Adrenal gland (tissue), 12 donors: ENCODE measurements around the gene HES4. TPM values are rescaled to one million over a fixed set of nuclear protein-coding genes. Genes with fewer than 3 reads are reported as not detected.

Source experiments
- DNase-seq, 7 donors: peaks; one replicate each; pipeline ENCODE4 v3.0.0-alpha.2; 2019 to 2020
- H3K27ac ChIP-seq, 5 donors: fragments of 200-600 bp; sonication (generic) in 4 of 5; 1 replicate in 3 of 5; 2 replicates in 2 of 5; pipeline versions ENCODE4 v1.5.1 to v1.8.0; 2016 to 2020; ENCODE audit warnings: mild to moderate bottlenecking in 1 of 5
- H3K27me3 ChIP-seq: fragments of 200-600 bp; 2 replicates; pipeline ENCODE4 v1.8.0; 2021
- H3K36me3 ChIP-seq, 2 donors: fragments of 200-600 bp; replicated peaks in 1 of 2; 1 replicate in 1 of 2; 2 replicates in 1 of 2; pipeline versions ENCODE4 v1.5.1 to v1.8.0; 2018 to 2022
- H3K4me1 ChIP-seq, 2 donors: fragments of 200-600 bp; replicated peaks in 1 of 2; 1 replicate in 1 of 2; 2 replicates in 1 of 2; pipeline versions ENCODE4 v1.5.1 to v1.8.0; 2018 to 2021
- H3K4me3 ChIP-seq, 4 donors: fragments of 200-600 bp; sonication (generic) in 3 of 4; one replicate each; pipeline ENCODE4 v1.5.1; 2016 to 2018
- H3K9me3 ChIP-seq, 3 donors: fragments of 200-600 bp; sonication (generic) in 1 of 3; replicated peaks in 1 of 3; 1 replicate in 2 of 3; 2 replicates in 1 of 3; pipeline versions ENCODE4 v1.5.1 to v1.8.0; 2016 to 2021
- POLR2A ChIP-seq, 2 donors: fragments of 450-650 bp; IDR thresholded peaks; one replicate each; pipeline ENCODE4 v1.6.1; 2017; ENCODE audit warnings: antibody characterized with exemption in 2 of 2, mild to moderate bottlenecking in 2 of 2, moderate library complexity in 1 of 2
- WGBS, 4 donors: extraction: QIAGEN DNeasy Blood & Tissue Kit in 2 of 4; methylation state at CpG; one replicate each; pipeline versions ENCODE4 v1.1.5 to v1.1.7; 2013 to 2017; 5-methylcytosine and 5-hydroxymethylcytosine counted together
- intact Hi-C, 2 donors: fragments of 100-400 bp; cut with DNase I; formaldehyde crosslinking; loops; one replicate each; pipeline versions ENCODE4 v1.14.1 to v1.15.0; 2022 to 2023
- polyA plus RNA-seq, 3 donors: library from polyadenylated mRNA; stranded (reverse); fragments of 200-250 nt in 2 of 3; fragments of 350-450 nt in 1 of 3; fragmentation: Illumina TruSeq in 1 of 3; extraction: RNeasy Lipid Tissue Mini Kit (QIAGEN cat#74804) in 1 of 3; gene quantifications; one replicate each; pipeline ENCODE4 v1.2.3, GENCODE V29; 2013 to 2014
- small RNA-seq, 2 donors: library from RNA; depleted of rRNA; stranded (forward); fragments of <200 nt; gene quantifications; one replicate each; pipeline ENCODE3, GENCODE V24; 2016
- total RNA-seq, 9 donors: library from RNA; depleted of rRNA in 4 of 9; stranded (reverse); fragments of >200 nt in 4 of 9; fragments of 120-200 nt in 1 of 9; fragmentation: NEBNext Ultra II Directional in 1 of 9; extraction: Animal tissue kit (Norgen Biotek cat#: 25700) in 1 of 9; gene quantifications; one replicate each; pipeline versions ENCODE4 v1.1.0 to v1.2.4, GENCODE V29; 2013 to 2023
- TF ChIP-seq, protein P1 (sequence below), 6 experiments: fragments of 450-650 bp in 4 of 6; fragments of 200-600 bp in 2 of 6; sonication (generic) in 1 of 6; IDR thresholded peaks; 1 replicate in 5 of 6; 2 replicates in 1 of 6; pipeline versions ENCODE4 v1.5.1 to v1.8.0; 2016 to 2021; ENCODE audit warnings: antibody characterized with exemption in 6 of 6, mild to moderate bottlenecking in 2 of 6, moderate library complexity in 1 of 6
- donor health status: healthy with polysubstance abuse.
- donor health status: Bipolar disorder and iron deficiency.
- donor health status: DM: yes; HTN: yes; CAD: no.
- donor health status: DM: no; HTN: no; CAD: no.
- donor health status: DM: no; HTN: no; CAD: no.
- donor health status: DM: yes; HTN: yes; CAD: no.

Gene HES4
- total and polyA plus RNA-seq, 12 donors: 3.1 to 29.8 (median 6.4) TPM; not detected in 1

DNA sequence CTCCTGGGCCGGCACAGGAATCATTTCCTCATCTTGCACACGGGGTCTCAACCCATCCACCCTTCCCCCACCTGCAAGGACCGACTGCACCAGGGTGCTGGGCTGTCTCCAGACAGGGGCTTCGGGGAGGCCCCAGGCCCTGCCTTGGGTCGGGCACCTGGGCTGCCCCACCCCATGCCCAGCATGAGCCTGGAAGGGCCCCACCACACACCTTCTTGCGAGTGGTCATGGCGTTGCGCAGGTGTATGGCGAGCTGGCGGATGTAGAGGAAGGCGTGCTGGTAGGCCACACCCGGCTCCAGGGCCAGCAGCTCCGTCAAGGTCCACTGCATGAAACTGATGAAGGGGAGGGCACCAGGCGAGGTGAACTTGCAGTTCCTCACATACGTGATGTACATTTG lies 47.7 kb downstream of the HES4 start:
- intact Hi-C loops: no loop called here
- TF ChIP-seq POLR2A (IDR thresholded peaks at IDR 0.05): no peak
- TF ChIP-seq, protein P1, sequence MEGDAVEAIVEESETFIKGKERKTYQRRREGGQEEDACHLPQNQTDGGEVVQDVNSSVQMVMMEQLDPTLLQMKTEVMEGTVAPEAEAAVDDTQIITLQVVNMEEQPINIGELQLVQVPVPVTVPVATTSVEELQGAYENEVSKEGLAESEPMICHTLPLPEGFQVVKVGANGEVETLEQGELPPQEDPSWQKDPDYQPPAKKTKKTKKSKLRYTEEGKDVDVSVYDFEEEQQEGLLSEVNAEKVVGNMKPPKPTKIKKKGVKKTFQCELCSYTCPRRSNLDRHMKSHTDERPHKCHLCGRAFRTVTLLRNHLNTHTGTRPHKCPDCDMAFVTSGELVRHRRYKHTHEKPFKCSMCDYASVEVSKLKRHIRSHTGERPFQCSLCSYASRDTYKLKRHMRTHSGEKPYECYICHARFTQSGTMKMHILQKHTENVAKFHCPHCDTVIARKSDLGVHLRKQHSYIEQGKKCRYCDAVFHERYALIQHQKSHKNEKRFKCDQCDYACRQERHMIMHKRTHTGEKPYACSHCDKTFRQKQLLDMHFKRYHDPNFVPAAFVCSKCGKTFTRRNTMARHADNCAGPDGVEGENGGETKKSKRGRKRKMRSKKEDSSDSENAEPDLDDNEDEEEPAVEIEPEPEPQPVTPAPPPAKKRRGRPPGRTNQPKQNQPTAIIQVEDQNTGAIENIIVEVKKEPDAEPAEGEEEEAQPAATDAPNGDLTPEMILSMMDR (IDR thresholded peaks at IDR 0.05): no peak
- no peak for DNase-seq
- H3K27me3 ChIP-seq: no peaks in the 10 kb centered on the region
- 90 to 97% (median 96%) methylated on average over 11 to 15 of the region's 15 CpGs for WGBS, 4 donors
- H3K4me3 ChIP-seq: no peak overlapping the region
- no peak overlapping the region for H3K27ac ChIP-seq
- H3K9me3 ChIP-seq: no peaks in the 10 kb centered on the region
- peaks cover 0 to 95% of the 10 kb centered on the region in 2 donors for H3K36me3 ChIP-seq
- peaks cover 0 to under 1% of the 10 kb centered on the region in 2 donors for H3K4me1 ChIP-seq

- Histone ChIP-seq H3K4me1 (no peaks in the 10 kb centered on the region), H3K27me3 (no peaks in the 10 kb centered on the region), H3K4me3 (no peak overlapping the region), H3K27ac (no peak overlapping the region), H3K36me3 (peaks cover 0 to 94% of the 10 kb centered on the region in 2 donors), H3K9me3 (no peaks in the 10 kb centered on the region)
- TF ChIP-seq, protein P1 (IDR thresholded peaks at IDR 0.05): peak in 4 of 6 experiments; percentile 5 to 19 (median 13)
- TF ChIP-seq POLR2A (IDR thresholded peaks at IDR 0.05): no peak
- DNase-seq: no peak
- 80 to 85% (median 84%) methylated on average over 6 of the region's 6 CpGs for WGBS, 4 donors
- intact Hi-C loops: no loop called here
Observed at GRCh38 chr1:951364-951763, 48.5 kb downstream of the HES4 start.

DNA sequence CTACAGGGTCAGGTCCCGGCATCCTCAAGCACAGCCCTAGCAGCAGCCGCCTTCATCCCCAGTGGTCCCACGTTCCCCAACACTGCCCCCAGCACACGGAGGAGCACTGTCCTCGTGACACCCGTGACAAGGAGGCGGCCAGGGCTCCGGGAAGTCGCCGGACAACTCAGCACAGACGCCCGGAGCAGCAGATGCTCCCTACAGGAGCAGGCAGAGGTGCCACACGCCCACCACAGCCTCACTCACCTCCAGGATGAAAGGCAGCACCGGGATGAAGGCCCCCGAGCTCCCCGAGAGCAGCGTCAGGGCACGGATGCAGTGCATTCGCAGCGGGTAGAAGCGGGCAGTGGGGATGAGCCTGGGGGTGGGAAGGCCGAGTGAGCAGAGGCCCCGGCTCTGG lies 49.0 kb downstream of the HES4 start:
- 91 to 97% (median 97%) methylated on average over 12 to 23 of the region's 23 CpGs for WGBS, 4 donors
- intact Hi-C loops: no loop called here
- Histone ChIP-seq H3K36me3 (peaks cover 0 to 94% of the 10 kb centered on the region in 2 donors), H3K4me3 (no peak overlapping the region), H3K9me3 (no peaks in the 10 kb centered on the region), H3K4me1 (no peaks in the 10 kb centered on the region), H3K27me3 (no peaks in the 10 kb centered on the region), H3K27ac (no peak overlapping the region)
- no peak for TF ChIP-seq POLR2A (IDR thresholded peaks at IDR 0.05)
- TF ChIP-seq, protein P1 (IDR thresholded peaks at IDR 0.05): no peak
- no peak for DNase-seq

DNA sequence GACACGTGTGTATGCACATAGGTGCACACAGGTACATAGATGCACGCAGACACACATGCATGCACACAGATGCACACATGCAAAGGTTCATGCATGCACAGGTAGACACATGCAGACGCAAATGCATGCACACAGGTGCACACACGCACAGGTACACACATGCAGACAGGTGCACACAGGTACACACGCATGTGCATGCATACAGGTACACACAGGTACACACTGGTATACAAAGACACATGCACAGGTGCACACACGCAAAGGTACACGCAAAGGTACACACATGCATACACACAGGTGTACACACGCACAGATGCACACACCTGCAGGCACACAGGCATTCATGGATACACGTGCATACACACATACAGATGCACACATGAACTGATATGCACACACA lies 49.6 kb downstream of the HES4 start:
- 89 to 94% (median 93%) methylated on average over 8 to 9 of the region's 9 CpGs for WGBS, 4 donors
- Histone ChIP-seq H3K27me3 (no peaks in the 10 kb centered on the region), H3K36me3 (peaks cover 0 to 89% of the 10 kb centered on the region in 2 donors), H3K27ac (no peak overlapping the region), H3K4me3 (no peak overlapping the region), H3K4me1 (no peaks in the 10 kb centered on the region), H3K9me3 (no peaks in the 10 kb centered on the region)
- no peak for TF ChIP-seq POLR2A (IDR thresholded peaks at IDR 0.05)
- TF ChIP-seq, protein P1 (IDR thresholded peaks at IDR 0.05): no peak
- DNase-seq: no peak
- intact Hi-C loops: no loop called here

Small RNA genes lying within 50 kb of the gene (small RNA-seq; reads per million reads assigned to genes)
- gene AL645608.3: 0 reads per million in 2 donors

Other genes with a start within 250 kb of the HES4 start
- 10 to 100 TPM in 7 of 9 donors, 1 to 10 TPM in 2; 1.8 to 30.8 (median 16.6) TPM for gene SAMD11, start 76.2 kb downstream of the HES4 start, total RNA-seq
- gene SAMD11, start 76.2 kb downstream of the HES4 start, polyA plus RNA-seq: 10 to 100 TPM in 2 of 3 donors, 1 to 10 TPM in 1; 2.5 to 96.6 (median 32.7) TPM
- 10 to 100 TPM; 22.4 to 58.9 (median 43.6) TPM for gene NOC2L, start 40.8 kb downstream of the HES4 start, total RNA-seq
- 10 to 100 TPM; 39.2 to 97.7 (median 64.9) TPM for gene NOC2L, start 40.8 kb downstream of the HES4 start, polyA plus RNA-seq
- 10 to 100 TPM in 1 of 9 donors, 1 to 10 TPM in 8; 1.4 to 15.9 (median 6.1) TPM for gene KLHL17, start 39.5 kb downstream of the HES4 start, total RNA-seq
- gene KLHL17, start 39.5 kb downstream of the HES4 start, polyA plus RNA-seq: 10 to 100 TPM in 2 of 3 donors, under 1 TPM in 1; 0.73 to 38.8 (median 25.4) TPM
- gene PLEKHN1, start 33.6 kb downstream of the HES4 start, total RNA-seq: 1 to 10 TPM in 3 of 9 donors, under 1 TPM in 3, not detected in 3; 0.30 to 3.8 (median 1.1) TPM
- gene PLEKHN1, start 33.6 kb downstream of the HES4 start, polyA plus RNA-seq: 10 to 100 TPM in 1 of 3 donors, 1 to 10 TPM in 1, under 1 TPM in 1; 0.05 to 10.5 (median 4.2) TPM
- gene PERM1, start 18.0 kb downstream of the HES4 start, total RNA-seq: under 1 TPM in 5 of 9 donors, not detected in 4; 0.13 to 0.28 (median 0.14) TPM
- gene PERM1, start 18.0 kb downstream of the HES4 start, polyA plus RNA-seq: under 1 TPM in 2 of 3 donors, not detected in 1; 0.40 to 0.88 TPM
- 10 to 100 TPM; 11.5 to 58.1 (median 22.9) TPM for gene ISG15, start 13.4 kb upstream of the HES4 start, total RNA-seq
- 100 to 1,000 TPM in 2 of 3 donors, 1 to 10 TPM in 1; 1.7 to 308 (median 220) TPM for gene ISG15, start 13.4 kb upstream of the HES4 start, polyA plus RNA-seq
- gene AGRN, start 20.0 kb upstream of the HES4 start, total RNA-seq: 10 to 100 TPM in 6 of 9 donors, 1 to 10 TPM in 3; 3.4 to 20.5 (median 13.0) TPM
- gene AGRN, start 20.0 kb upstream of the HES4 start, polyA plus RNA-seq: 10 to 100 TPM in 2 of 3 donors, 1 to 10 TPM in 1; 2.2 to 27.8 (median 10.2) TPM
- gene RNF223, start 74.2 kb upstream of the HES4 start, total RNA-seq: not detected
- under 1 TPM in 1 of 3 donors, not detected in 2; 0.03 TPM for gene RNF223, start 74.2 kb upstream of the HES4 start, polyA plus RNA-seq
- 10 to 100 TPM in 5 of 9 donors, 1 to 10 TPM in 4; 5.4 to 17.3 (median 11.0) TPM for gene C1orf159, start 116.0 kb upstream of the HES4 start, total RNA-seq
- gene C1orf159, start 116.0 kb upstream of the HES4 start, polyA plus RNA-seq: 10 to 100 TPM in 2 of 3 donors, under 1 TPM in 1; 0.55 to 54.3 (median 25.5) TPM
- not detected for gene TTLL10, start 173.8 kb upstream of the HES4 start, total RNA-seq
- gene TTLL10, start 173.8 kb upstream of the HES4 start, polyA plus RNA-seq: under 1 TPM in 2 of 3 donors, not detected in 1; 0.32 to 0.44 TPM
- gene TNFRSF18, start 206.5 kb upstream of the HES4 start, total RNA-seq: under 1 TPM in 3 of 9 donors, not detected in 6; 0.27 to 0.90 (median 0.39) TPM
- 1 to 10 TPM in 1 of 3 donors, under 1 TPM in 1, not detected in 1; 0.64 to 1.5 TPM for gene TNFRSF18, start 206.5 kb upstream of the HES4 start, polyA plus RNA-seq
- gene TNFRSF4, start 214.1 kb upstream of the HES4 start, total RNA-seq: 1 to 10 TPM in 4 of 9 donors, under 1 TPM in 4, not detected in 1; 0.32 to 2.7 (median 0.94) TPM
- gene TNFRSF4, start 214.1 kb upstream of the HES4 start, polyA plus RNA-seq: 1 to 10 TPM in 2 of 3 donors, not detected in 1; 4.7 to 6.9 TPM
- gene SDF4, start 231.9 kb upstream of the HES4 start, total RNA-seq: 100 to 1,000 TPM in 8 of 9 donors, 10 to 100 TPM in 1; 49.4 to 221 (median 165) TPM
- 100 to 1,000 TPM; 129 to 131 (median 130) TPM for gene SDF4, start 231.9 kb upstream of the HES4 start, polyA plus RNA-seq
- 10 to 100 TPM; 11.7 to 39.4 (median 19.7) TPM for gene B3GALT6, start 232.1 kb upstream of the HES4 start, total RNA-seq
- 10 to 100 TPM in 2 of 3 donors, 1 to 10 TPM in 1; 7.2 to 14.1 (median 10.3) TPM for gene B3GALT6, start 232.1 kb upstream of the HES4 start, polyA plus RNA-seq
- gene C1QTNF12, start 246.6 kb upstream of the HES4 start, total RNA-seq: 1 to 10 TPM in 4 of 9 donors, under 1 TPM in 3, not detected in 2; 0.28 to 2.6 (median 1.1) TPM
- gene C1QTNF12, start 246.6 kb upstream of the HES4 start, polyA plus RNA-seq: 1 to 10 TPM in 2 of 3 donors, not detected in 1; 3.0 to 4.3 TPM